Adipocyte (in vitro differentiated cells): ENCODE data around the gene RB1.
A peak's percentile ranks its signal among the peaks of the same experiment; 100 is the strongest.

Experiments used
- DNase-seq: peaks from one replicate; pipeline ENCODE4 v3.0.0-alpha.2; 2015; ENCODE audit warnings: low read depth
- H3K27me3 ChIP-seq: replicated peaks from 2 replicates; pipeline ENCODE4 v1.7.0; 2013; ENCODE audit warnings: mild to moderate bottlenecking, low read length, moderate library complexity; ENCODE audit not compliant: control insufficient read depth, insufficient read depth
- H3K36me3 ChIP-seq: 2 replicates; pipeline ENCODE4 v1.7.0; 2013; ENCODE audit warnings: low read length, mild to moderate bottlenecking, moderate library complexity; ENCODE audit not compliant: control insufficient read depth, insufficient read depth, severe bottlenecking
- H3K4me1 ChIP-seq: 2 replicates; pipeline ENCODE4 v1.7.0; 2013; ENCODE audit warnings: mild to moderate bottlenecking, low read length, moderate library complexity; ENCODE audit not compliant: control insufficient read depth, insufficient read depth
- H3K4me3 ChIP-seq: 2 replicates; pipeline ENCODE4 v1.7.0; 2013; ENCODE audit warnings: mild to moderate bottlenecking, low read length, moderate library complexity
- H3K9ac ChIP-seq: 2 replicates; pipeline ENCODE4 v1.7.0; 2013; ENCODE audit warnings: mild to moderate bottlenecking, low read length, moderate library complexity
- H3K9me3 ChIP-seq: 2 replicates; pipeline ENCODE4 v1.7.0; 2013; ENCODE audit warnings: mild to moderate bottlenecking, low read length, moderate library complexity; ENCODE audit not compliant: control insufficient read depth

Gene RB1

DNA sequence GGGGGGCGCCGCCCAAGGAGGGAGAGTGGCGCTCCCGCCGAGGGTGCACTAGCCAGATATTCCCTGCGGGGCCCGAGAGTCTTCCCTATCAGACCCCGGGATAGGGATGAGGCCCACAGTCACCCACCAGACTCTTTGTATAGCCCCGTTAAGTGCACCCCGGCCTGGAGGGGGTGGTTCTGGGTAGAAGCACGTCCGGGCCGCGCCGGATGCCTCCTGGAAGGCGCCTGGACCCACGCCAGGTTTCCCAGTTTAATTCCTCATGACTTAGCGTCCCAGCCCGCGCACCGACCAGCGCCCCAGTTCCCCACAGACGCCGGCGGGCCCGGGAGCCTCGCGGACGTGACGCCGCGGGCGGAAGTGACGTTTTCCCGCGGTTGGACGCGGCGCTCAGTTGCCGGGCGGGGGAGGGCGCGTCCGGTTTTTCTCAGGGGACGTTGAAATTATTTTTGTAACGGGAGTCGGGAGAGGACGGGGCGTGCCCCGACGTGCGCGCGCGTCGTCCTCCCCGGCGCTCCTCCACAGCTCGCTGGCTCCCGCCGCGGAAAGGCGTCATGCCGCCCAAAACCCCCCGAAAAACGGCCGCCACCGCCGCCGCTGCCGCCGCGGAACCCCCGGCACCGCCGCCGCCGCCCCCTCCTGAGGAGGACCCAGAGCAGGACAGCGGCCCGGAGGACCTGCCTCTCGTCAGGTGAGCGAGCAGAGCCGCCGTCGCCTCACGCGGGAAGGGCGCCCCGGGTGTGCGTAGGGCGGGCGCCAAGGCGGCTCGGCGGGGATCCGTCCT lies at the start of gene RB1:
Gene RB1 (plus strand): TSS at position 393 of the 784 bp plus-strand sequence. CDS start 162 bp downstream, at position 555.
- peak within 1 kb of the TSS; percentile 98 for H3K9ac ChIP-seq
- peaks cover 3% of the 10 kb centered on the region for H3K36me3 ChIP-seq
- H3K4me3 ChIP-seq = peak within 1 kb of the TSS; percentile 96
- peak; percentile 97 for DNase-seq
- peaks cover 18% of the 10 kb centered on the region for H3K4me1 ChIP-seq
- no peaks in the 10 kb centered on the region for H3K9me3 ChIP-seq
- H3K27me3 ChIP-seq = no peaks in the 10 kb centered on the region

DNA sequence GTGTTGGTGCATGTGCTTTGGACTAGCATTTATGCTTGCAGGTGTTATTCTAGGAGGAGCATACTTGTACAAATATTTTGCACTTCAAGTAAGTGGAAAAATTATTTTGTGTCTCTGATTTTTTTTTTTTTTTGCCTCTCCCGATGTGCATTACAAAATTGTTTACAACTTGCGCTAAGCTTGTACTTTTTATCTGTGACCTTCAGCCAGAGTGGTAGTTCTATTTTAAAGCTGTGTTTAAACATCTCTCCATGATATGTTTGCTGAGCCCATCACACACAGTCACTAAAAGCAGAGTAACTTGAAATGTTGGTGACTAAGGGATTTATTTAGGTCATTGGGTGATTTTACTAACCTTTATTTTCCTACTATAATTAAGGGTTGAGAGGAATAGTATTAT lies 49.7 kb upstream of the RB1 start:
- no peak for DNase-seq
- peaks cover 56% of the 10 kb centered on the region for H3K36me3 ChIP-seq
- no peaks in the 10 kb centered on the region for H3K9me3 ChIP-seq
- no peak overlapping the region for H3K4me3 ChIP-seq
- H3K9ac ChIP-seq = no peak overlapping the region
- peaks cover 46% of the 10 kb centered on the region for H3K4me1 ChIP-seq
- H3K27me3 ChIP-seq = no peaks in the 10 kb centered on the region

DNA sequence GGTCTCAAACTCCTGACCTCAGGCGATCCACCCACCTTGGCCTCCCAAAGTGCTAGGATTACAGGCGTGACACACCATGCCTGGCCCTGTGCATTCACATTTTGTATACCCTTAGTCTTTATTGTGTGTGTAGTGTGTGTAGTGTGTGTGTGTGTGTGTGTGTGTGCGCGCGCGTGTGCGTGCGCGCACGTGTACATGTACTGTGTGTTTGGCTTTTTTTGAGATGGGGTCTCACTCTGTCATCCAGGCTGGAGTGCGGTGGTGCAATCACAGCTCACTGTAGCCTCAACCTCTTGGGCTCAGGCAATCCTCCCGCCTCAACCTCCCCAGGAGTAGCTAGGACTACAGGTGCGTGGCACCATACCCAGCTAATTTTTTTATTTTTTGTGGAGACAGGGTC lies 48.5 kb upstream of the RB1 start:
- peaks cover 46% of the 10 kb centered on the region for H3K4me1 ChIP-seq
- no peak overlapping the region for H3K4me3 ChIP-seq
- no peaks in the 10 kb centered on the region for H3K9me3 ChIP-seq
- no peak overlapping the region for H3K9ac ChIP-seq
- no peaks in the 10 kb centered on the region for H3K27me3 ChIP-seq
- peaks cover 68% of the 10 kb centered on the region for H3K36me3 ChIP-seq
- no peak for DNase-seq

DNA sequence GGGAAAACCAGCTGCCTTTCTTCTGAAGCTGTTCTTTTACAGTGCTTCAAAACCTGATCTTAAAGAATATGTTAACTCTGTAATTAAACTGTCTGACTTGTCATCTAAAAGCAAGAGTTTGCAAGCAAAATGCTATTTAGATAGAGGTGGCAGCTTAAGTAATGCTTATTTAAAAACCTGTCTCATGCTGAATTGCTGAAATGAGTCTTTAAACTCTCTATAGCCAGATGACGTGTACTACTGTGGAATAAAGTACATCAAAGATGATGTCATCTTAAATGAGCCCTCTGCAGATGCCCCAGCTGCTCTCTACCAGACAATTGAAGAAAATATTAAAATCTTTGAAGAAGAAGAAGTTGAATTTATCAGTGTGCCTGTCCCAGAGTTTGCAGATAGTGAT lies 47.6 kb upstream of the RB1 start:
- H3K9ac ChIP-seq = no peak overlapping the region
- no peaks in the 10 kb centered on the region for H3K27me3 ChIP-seq
- DNase-seq = no peak
- H3K36me3 ChIP-seq = peaks cover 77% of the 10 kb centered on the region
- peaks cover 40% of the 10 kb centered on the region for H3K4me1 ChIP-seq
- no peaks in the 10 kb centered on the region for H3K9me3 ChIP-seq
- no peak overlapping the region for H3K4me3 ChIP-seq

DNA sequence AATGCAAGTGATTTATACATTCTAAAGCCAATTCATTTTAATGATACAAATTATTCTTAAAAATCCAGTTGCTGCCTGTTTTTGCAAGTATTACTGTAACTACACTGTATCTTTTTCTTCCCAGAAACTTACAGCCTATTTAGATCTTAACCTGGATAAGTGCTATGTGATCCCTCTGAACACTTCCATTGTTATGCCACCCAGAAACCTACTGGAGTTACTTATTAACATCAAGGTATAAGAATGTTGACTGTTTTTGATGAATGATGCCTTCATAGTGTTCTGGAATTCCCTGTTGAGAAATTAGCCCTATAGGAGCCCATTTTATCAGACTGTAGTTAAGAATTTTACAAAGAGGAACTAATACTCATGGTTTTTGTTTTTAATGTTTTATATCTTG lies 45.5 kb upstream of the RB1 start:
- no peak overlapping the region for H3K9ac ChIP-seq

DNA sequence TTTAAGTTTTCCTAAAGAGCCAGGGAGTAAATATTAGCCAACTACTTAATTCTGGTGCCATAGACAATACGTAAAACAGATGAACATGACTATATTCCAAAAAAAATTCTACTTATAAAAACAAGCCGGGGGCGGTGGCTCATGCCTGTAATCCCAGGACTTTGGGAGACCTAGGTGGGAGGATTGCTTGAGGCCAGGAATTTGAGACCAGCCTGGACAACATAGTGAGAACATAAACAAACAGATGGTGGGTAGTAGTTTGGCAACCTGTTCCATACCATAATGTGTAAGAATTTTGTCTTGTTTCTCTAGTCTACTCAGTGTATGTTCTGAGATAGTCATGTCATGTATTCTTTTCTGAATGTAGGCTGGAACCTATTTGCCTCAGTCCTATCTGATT lies 45.1 kb upstream of the RB1 start:
- Histone ChIP-seq H3K9ac (no peak overlapping the region), H3K4me1 (peaks cover 21% of the 10 kb centered on the region), H3K27me3 (no peaks in the 10 kb centered on the region), H3K36me3 (peaks cover 99% of the 10 kb centered on the region), H3K9me3 (no peaks in the 10 kb centered on the region), H3K4me3 (no peak overlapping the region)
- no peak for DNase-seq

More for the DNA sequence above, 45.5 kb upstream of the RB1 start:
- Histone ChIP-seq H3K4me3 (no peak overlapping the region), H3K27me3 (no peaks in the 10 kb centered on the region), H3K9me3 (no peaks in the 10 kb centered on the region), H3K4me1 (peaks cover 20% of the 10 kb centered on the region), H3K36me3 (peaks cover 97% of the 10 kb centered on the region)
- DNase-seq = no peak

DNA sequence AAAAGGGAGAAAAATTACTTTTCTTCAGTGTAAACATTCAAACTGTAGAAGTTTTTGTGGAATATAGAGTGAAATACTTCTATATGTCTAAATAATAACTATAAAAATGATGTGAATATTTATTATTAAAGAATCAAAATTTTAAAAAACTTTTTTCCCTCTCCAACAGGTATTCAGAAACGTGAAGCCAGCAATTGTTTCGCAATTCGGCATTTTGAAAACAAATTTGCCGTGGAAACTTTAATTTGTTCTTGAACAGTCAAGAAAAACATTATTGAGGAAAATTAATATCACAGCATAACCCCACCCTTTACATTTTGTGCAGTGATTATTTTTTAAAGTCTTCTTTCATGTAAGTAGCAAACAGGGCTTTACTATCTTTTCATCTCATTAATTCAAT lies 42.6 kb upstream of the RB1 start:
- peaks cover 99% of the 10 kb centered on the region for H3K36me3 ChIP-seq

DNA sequence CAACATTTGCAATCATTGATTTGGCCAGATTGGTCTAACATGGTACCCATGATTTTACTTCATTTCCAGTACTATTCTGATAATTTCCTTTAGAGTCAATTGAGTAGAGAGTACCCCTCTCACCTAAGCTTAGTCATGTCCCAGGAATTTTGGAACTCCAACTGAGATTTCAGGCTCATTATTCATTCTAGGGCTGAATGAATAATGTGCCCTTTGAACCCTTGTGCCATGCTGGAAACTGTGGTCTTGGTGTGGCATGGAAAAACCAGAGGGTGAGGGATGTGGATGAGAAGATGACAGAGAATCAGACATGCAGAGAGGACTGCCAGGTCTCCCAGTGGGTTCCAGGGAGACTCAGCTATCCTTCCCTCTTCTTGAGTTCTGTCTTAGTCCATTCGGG lies 40.4 kb upstream of the RB1 start:
- no peak for DNase-seq
- H3K36me3 ChIP-seq = peaks cover 89% of the 10 kb centered on the region
- no peaks in the 10 kb centered on the region for H3K9me3 ChIP-seq
- no peak overlapping the region for H3K4me3 ChIP-seq
- no peaks in the 10 kb centered on the region for H3K27me3 ChIP-seq
- H3K4me1 ChIP-seq = peaks cover 14% of the 10 kb centered on the region
- no peak overlapping the region for H3K9ac ChIP-seq

More for the DNA sequence above, 42.6 kb upstream of the RB1 start:
- no peak overlapping the region for H3K9ac ChIP-seq
- H3K4me1 ChIP-seq = peaks cover 14% of the 10 kb centered on the region
- H3K27me3 ChIP-seq = no peaks in the 10 kb centered on the region
- H3K4me3 ChIP-seq = no peak overlapping the region
- DNase-seq = no peak
- no peaks in the 10 kb centered on the region for H3K9me3 ChIP-seq

DNA sequence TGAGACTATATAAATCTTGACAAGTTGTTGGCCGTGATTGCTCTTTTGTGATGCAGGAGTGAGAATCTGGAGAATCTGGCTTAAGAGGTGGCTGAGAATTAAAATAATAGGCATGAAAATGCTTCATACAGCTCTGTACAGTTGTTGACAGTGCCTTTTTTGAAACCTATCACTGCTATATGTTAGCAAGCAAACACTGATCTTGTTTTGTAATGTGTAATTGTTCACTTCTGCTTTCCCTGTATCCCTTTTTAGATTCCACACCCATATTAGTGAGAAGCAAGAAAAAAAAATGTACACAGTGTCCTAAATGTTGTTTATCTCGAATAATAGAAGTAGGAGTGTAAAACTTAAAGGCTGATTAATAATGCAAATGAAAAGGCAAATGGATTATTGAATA lies 39.5 kb upstream of the RB1 start:
- no peak overlapping the region for H3K4me3 ChIP-seq
- H3K4me1 ChIP-seq = peaks cover 13% of the 10 kb centered on the region
- no peaks in the 10 kb centered on the region for H3K27me3 ChIP-seq
- H3K9ac ChIP-seq = no peak overlapping the region
- no peak for DNase-seq
- peaks cover 89% of the 10 kb centered on the region for H3K36me3 ChIP-seq
- H3K9me3 ChIP-seq = no peaks in the 10 kb centered on the region

DNA sequence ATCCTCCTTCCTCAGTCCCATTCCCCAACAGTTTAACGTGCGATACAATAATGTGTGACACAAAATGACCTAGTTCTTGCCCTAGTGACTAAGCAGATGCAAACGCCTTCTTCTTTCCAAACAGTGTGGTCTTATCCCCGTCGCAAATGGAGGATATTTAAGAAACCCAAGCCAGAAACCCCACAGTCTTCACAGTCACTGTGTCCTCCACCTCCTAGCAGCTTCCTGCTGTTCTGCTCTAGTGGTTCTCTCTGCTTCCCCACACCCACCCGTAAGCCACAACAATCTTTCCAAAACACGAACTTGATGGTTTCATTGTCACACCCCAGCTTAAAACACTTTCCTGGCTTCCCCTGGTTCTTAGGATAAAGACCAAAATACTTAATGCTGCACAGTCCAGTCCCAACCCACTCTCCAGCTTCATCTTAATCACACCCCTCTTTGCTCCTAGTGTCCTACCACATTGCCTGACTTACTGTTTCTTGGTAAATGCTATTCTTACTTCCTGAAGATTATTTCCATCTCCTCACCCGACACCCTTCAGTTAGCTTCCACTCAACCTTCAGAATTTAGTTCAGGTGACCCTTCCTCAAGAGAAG lies 38.2 kb upstream of the RB1 start:
- peaks cover 7% of the 10 kb centered on the region for H3K4me1 ChIP-seq
- no peaks in the 10 kb centered on the region for H3K27me3 ChIP-seq
- H3K36me3 ChIP-seq = peaks cover 90% of the 10 kb centered on the region
- DNase-seq = no peak
- H3K9me3 ChIP-seq = no peaks in the 10 kb centered on the region
- H3K9ac ChIP-seq = no peak overlapping the region
- H3K4me3 ChIP-seq = no peak overlapping the region

DNA sequence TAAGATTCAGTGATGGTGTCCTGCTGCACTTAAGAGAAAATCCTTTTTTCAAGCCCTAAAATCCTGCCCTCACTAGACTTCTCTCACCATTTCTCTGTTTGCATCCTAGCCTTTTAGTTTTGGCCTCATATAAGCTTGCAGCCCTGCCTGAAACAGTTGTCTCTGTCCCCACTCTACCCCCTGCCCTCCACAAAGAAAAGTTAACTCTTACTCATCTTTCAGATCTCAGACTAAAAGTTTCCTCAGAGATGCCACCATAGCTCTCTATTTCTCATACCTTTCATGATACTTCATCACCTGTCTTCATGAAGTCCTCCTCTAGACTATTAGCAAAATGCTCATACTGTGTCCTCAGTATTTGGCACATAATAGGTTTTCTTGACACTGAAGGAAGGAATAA lies 37.4 kb upstream of the RB1 start:
- Histone ChIP-seq H3K9ac (no peak overlapping the region), H3K4me1 (peaks cover 7% of the 10 kb centered on the region), H3K9me3 (no peaks in the 10 kb centered on the region), H3K27me3 (no peaks in the 10 kb centered on the region), H3K4me3 (no peak overlapping the region), H3K36me3 (peaks cover 83% of the 10 kb centered on the region)
- DNase-seq = no peak
